ENCODE results near the gene CYP8B1. TPM values are rescaled to one million over a fixed set of nuclear protein-coding genes. Genes with fewer than 3 reads are reported as not detected.

Gene CYP8B1, protein sequence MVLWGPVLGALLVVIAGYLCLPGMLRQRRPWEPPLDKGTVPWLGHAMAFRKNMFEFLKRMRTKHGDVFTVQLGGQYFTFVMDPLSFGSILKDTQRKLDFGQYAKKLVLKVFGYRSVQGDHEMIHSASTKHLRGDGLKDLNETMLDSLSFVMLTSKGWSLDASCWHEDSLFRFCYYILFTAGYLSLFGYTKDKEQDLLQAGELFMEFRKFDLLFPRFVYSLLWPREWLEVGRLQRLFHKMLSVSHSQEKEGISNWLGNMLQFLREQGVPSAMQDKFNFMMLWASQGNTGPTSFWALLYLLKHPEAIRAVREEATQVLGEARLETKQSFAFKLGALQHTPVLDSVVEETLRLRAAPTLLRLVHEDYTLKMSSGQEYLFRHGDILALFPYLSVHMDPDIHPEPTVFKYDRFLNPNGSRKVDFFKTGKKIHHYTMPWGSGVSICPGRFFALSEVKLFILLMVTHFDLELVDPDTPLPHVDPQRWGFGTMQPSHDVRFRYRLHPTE
- not detected in 2 replicates for total RNA-seq

DNA sequence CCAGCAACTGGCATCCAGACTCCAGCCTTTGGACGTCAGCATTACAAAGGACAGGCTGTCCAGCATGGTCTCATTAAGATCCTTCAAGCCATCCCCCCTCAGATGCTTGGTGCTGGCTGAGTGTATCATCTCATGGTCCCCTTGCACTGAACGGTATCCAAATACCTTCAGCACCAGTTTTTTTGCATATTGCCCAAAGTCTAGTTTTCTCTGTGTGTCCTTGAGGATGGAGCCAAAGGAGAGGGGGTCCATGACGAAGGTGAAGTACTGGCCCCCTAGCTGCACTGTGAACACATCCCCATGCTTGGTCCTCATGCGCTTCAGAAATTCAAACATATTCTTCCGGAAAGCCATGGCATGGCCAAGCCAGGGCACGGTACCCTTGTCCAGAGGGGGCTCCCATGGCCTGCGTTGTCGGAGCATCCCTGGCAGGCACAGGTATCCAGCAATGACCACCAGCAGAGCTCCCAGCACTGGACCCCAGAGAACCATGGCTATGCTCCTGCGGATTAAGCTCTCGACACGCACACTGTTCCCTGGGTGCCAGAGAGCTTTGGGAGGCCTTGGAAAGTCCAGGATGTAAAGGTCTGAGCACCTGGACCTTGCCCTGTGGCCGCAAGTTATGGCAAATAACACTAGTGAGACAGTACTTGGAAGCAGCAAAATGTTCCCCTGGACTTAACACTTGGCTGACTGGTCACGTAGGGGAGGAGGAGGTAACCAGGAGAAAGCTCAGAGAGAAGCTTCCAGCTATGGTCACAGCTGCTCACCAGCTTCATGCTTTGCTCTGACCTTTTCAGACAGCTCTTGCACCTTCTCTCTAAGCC, at the start of gene CYP8B1:
Gene CYP8B1 (minus strand): TSS at position 555 of the 827 bp plus-strand sequence. CDS start 63 bp downstream, at position 492.
- no peak for DNase-seq (ENCODE audit: low read depth in 2 of 2)

DNA sequence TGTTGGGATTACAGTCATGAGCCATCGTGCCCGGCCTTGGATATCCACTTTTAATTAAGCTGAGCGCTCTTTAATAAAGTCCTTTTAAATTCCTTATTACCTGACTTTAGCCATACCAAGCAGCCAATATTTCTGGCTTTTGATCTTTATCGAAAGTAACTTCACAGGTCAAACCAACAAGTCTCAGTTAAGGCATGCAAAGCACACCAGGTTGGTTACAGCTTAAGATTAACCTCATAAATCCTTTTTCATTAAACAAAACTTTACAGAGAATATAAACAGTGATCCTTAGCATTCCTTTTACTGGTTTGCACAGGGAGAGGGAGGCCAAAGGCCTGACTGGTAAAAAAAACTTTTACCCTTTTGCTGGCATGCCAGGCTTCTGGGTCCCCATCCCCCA, 47.9 kb upstream of the CYP8B1 start:
- DNase-seq (ENCODE audit: low read depth in 2 of 2), result no peak

DNA sequence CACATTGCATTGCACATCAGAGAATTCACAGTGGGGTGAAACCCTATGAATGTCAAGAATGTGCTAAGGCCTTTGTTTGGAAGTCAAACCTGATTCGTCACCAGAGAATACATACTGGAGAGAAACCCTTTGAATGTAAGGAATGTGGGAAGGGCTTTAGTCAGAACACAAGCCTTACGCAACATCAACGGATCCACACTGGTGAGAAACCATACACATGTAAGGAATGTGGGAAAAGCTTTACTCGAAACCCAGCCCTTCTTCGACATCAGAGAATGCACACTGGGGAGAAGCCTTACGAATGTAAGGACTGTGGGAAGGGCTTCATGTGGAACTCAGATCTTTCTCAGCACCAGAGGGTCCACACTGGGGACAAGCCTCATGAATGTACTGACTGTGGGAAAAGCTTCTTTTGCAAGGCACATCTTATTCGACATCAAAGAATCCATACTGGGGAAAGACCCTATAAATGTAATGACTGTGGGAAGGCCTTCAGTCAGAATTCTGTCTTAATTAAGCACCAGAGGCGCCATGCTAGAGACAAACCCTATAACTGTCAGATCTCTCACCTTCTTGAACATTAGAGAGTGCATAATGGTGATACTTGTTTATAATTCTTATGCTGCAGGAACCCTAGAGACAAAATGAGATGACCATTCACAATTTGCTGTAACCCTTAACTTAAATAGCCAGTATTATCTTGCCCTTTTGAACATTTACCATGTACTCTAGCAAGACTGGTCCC, 39.3 kb upstream of the CYP8B1 start:
- no peak for DNase-seq (ENCODE audit: low read depth in 2 of 2)

DNA sequence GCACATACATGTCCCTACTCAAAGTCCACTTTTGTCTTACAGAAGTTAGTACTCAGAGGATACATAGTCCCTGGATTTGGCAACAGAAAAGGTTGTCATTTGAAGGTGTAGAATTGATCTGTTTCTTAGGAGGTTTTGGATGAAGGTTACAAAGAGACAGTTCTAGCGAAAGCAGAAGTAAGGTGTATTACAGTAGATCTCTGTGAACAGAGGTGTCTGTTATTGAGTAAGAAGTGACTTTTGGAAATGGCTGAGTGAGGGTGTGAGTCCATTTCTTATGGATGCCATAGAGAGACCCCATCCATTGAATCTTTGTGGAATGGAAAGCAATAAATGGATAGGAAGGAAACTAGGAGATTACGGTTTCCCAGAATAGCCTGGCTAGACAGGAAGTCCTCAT, 35.9 kb upstream of the CYP8B1 start:
- no peak for DNase-seq (ENCODE audit: low read depth in 2 of 2)

DNA sequence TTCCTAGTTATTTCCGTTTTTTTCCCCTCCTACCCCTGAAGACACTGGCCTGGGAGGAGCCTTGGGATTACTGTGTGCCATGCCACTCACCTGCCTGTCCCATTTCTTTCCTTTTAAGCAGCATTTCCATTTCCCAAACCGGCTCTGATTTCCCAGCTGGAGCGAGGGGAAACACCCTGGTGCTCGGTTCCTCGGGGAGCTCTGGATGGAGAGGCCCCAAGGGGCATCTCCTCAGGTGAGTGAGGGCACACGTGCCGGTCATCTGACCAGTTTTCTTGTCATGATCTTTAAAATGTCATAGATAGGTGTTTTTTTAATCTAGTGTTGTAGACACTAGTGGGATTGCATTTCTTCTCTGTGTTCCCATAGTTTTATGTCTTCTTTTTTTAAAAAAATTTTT, 33.0 kb upstream of the CYP8B1 start:
- no peak for DNase-seq (ENCODE audit: low read depth in 2 of 2)

DNA sequence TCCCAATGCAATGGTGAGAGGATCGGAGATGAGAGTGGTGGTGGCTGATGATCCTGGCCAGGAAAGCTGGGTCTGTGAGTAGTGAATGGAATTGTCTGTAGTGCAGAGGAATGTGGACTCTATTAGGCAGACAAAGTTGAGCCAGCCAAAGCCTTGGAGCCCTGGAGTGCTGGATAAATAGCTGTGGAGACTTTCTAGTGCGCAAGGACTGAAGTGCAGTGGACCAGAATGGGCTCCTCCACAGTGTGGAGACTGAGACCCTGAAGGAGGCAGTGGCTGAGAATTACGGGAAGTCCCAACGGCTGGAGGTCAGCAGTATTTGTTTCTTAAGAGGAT, 31.1 kb upstream of the CYP8B1 start:
- DNase-seq (ENCODE audit: low read depth in 2 of 2), result no peak

DNA sequence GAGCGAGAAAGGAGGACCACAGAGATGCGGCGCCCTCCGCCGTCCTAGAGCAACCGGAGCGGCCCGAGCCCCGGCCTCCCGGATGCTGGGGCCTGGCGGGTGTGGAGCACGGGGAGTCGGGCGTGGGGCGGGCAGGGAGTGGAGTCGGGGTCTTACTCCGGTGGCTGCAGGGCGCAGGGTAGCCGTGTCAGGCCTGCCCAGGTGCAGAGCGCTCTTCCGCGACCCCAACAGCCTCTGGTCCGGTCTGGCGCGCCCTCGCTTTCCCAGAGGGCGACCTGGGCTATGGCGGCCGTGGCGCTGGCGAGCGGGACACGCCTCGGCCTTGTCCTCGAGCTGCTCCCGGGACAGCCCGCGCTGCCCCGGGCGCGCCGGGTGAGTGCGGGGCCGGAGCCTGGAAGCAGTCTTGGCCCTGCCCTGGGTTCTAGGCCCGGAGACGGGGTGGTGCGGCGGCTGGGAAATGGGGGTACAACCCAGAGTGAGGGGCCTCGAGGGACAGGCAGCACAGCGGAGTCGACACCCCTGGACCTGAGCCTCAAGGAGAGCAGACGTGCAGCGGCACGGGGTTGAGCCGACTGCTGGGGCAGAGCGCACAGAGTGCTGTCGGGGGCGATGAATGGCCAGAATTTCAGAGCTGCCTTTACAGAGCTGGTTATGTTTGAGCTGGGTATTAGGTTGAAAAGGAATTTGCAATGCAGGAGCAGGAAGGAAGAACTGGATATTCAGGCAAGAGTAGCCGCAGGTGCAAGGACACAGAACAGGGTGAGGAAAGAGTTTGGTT, 30.6 kb upstream of the CYP8B1 start, which contains the start of gene ZNF662:
Gene ZNF662 (plus strand): TSS at position 73 of the 778 bp plus-strand sequence. CDS start 1,973 bp downstream, outside the sequence.
- no peak for DNase-seq (ENCODE audit: low read depth in 2 of 2)

DNA sequence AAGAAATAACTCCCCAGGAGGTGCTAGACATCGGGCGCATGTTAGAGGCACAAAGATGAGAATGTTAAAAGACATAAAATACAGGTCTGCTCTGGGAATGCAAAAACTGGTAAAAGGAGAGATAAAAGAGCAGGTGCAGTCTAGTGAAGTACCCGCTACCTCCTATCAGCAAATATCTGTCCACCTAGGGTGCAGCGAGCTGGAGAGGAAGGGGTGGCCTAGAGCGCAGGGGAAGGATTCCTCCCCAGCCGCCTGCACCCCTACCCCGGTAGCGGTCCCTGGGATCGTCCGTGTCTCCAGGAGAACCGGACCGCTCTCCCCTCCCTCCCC, 30.0 kb upstream of the CYP8B1 start:
- no peak for DNase-seq (ENCODE audit: low read depth in 2 of 2)

DNA sequence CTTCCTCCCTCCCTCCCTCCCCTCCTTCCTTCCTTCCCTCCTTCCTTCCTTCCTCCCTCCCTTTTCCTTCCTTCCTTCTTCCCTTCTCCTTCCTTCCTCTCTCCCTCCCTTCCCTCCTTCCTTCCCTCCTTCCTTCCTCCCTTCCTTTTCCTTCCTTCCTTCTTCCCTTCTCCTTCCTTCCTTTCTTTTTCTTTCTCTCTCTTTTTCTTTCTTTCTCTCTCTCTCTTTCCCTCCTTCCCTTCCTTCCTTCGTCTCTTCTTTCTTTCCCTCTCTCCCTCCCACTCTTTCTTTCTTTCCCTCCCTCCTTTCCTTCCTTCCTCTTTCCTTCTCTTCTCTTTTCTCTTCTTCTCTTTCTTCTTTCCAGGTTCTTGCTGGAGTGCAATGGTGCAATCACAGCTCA, 28.4 kb upstream of the CYP8B1 start:
- DNase-seq (ENCODE audit: low read depth in 2 of 2), result no peak

DNA sequence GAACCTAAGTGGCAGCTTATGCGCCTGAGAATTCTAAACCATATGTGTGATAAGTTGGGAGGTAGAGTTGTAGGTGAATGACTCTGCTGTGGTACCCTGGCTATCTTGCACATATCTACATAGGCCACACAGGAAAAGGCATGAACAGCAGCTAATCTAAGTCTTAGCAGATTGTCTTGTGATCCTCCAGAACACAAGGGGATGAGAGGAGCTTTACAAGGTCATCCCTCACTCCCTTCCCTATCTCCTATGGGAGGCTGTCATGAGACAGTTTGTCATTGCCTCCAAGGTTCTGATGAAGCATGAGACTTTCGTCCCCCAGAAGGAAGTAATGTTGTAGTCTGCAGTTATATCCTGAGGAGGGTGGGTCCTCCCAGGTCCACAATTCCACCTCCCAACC, 26.6 kb upstream of the CYP8B1 start:
- no peak for DNase-seq (ENCODE audit: low read depth in 2 of 2)

DNA sequence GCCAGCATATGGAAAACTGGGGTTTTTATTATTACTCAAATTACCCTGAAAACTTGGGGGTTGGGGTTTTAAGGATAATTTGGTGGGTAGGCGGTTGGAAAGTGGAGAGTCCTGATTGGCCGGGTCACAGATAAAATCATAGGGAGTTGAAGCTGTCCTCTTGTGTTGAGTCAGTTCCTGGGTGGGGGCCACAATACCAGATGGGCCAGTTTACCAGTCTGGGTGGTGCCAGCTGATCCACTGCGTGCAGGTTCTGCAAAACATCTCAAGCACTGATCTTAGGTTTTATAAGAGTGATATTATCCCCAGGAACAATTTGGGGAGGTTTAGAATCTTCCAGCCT, 25.4 kb upstream of the CYP8B1 start:
- no peak for DNase-seq (ENCODE audit: low read depth in 2 of 2)

DNA sequence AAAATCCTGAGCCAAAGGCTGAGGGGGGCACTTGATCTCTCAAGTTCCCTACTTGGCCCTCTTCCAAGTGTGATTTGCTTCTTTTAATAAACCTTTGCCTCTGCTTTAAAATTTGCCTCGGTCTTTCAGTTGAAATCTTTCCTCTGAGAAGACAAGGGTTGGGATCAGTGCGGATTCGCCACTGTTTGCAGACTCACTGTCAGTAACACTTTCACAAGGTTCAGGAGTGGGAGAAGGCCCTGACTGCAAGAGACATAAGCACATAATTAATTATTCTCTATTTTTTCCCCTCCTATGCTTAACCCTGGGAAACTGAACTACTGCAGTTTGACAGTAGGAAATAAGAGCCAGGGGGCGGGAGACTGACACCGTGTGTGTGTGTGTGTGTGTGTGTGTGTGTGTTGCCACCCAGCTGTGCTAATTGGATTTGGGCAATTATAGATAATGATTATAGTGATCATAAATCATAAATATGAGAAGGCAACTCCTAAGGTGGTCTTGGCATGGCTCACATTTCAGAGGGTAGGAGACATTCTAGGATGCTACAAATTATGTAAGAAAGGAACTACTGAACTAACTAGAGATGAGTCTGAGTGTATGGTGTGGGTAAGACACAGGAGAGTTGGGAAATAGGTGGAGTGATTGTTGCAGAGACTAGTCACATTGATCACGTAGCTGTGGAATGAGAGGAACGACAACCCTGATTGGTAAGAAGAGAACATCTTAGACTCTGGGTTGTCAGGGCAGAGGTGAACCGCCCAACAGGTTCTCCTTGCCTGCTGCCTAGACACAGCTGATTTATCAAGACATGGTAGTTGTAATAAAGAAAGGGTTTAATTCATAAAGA, 24.8 kb upstream of the CYP8B1 start:
- DNase-seq (ENCODE audit: low read depth in 2 of 2), result no peak

DNA sequence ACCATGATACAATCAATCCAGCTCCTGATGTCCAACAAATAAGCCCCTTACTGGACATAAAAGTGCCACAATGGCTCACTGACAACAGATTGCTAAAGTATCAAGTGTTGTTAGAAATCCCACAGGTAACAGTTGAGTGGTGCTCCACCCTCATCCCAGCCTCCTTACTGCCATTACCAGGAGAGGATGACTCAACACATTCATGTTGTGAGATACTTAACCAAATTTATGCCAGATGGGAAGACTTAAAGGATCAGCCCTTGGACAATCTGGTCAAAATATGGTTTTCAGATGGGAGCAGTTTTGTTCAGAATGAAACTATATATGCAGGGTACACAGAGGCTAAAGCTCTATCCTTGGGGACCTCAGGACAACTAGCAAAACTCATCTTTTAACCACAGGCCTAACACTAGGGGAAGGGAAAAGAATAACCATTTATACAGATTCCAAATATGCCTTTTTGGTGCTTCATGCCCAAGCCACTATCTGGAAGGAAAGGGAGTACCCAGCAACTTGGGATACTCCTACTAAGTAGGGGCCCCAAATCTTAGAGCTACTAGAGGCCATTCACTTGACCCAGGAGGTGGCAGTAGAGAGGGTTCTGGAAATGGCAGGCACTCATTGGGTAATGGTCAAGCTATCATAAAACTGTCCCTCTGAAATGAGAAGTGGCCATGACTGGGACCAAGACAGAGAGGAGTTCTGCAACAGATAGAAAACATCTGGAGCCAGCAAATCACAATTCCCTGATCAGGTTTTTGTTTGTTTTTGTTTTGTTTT, 23.4 kb upstream of the CYP8B1 start:
- no peak for DNase-seq (ENCODE audit: low read depth in 2 of 2)

DNA sequence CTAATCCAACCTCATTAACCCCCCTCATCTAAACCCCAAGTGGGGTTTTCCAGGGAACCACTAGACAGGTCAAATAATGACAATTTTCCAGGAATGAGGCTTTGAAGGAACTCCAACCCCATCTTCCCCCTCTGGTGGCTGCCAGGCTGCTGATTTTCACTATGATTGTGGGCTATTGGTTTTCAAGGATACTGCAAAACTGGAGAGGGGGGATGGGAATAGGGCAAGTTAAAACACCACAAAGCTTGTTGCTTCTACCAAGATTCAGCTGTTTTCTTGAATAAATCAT, 19.8 kb upstream of the CYP8B1 start:
- DNase-seq (ENCODE audit: low read depth in 2 of 2), result no peak

DNA sequence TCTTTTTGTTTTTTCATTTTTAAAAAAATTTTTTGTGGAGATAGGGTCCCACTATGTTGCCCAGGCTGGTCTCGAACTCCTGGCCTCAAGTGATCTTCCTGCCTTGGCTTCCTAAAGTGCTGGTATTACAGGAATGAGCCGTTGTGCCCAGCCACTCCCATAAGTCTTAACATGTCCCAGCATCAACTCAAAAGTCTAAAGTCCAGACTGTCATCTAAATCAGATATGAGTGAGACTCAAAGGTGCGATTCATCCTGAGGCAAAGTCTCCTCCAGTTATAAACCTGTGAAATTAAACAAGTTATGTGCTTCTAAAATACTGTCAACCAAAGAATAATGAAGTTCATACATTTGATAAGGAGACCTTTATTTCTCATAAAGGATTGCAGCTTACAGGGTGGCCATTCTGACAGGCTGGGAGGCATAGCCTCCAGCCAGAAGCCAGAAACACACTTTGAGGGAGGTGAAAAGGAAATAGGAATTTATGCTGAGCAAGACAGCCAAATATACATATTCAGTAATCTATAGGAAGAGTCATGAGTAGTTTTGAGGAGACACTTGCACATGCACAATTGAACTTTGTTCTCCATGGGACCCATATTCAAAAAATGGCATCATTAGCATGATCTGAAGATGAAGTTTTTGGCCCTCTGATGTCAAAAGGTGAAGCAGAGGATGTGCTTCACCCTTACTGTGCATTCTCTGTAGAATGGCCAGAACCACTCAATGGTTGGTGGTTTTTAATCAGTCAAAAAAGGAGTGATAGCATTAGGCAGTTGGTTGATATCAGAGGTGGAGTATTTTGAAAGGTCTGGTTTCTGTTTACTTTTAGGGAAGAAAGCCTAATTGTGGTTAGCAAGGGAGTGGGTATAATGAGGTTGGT, 19.3 kb upstream of the CYP8B1 start:
- no peak for DNase-seq (ENCODE audit: low read depth in 2 of 2)

DNA sequence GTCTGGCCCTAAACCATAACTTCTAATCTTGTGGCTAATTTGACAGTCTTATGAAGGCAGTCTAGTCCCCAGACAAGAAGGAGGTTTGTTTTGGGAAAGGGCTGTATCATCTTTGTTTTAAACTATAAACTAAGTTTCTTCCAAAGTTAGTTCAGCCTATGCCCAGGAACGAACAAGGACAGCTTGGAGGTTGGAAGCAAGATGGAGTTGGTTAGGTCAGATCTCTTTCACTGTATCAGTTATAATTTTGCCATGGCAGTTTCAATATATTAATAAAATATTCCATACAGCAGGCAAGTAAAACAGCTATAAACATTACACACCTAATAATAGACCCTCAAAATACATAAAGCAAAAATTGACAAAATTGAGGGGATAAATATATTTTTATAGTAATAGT, 17.1 kb upstream of the CYP8B1 start:
- DNase-seq (ENCODE audit: low read depth in 2 of 2), result no peak

DNA sequence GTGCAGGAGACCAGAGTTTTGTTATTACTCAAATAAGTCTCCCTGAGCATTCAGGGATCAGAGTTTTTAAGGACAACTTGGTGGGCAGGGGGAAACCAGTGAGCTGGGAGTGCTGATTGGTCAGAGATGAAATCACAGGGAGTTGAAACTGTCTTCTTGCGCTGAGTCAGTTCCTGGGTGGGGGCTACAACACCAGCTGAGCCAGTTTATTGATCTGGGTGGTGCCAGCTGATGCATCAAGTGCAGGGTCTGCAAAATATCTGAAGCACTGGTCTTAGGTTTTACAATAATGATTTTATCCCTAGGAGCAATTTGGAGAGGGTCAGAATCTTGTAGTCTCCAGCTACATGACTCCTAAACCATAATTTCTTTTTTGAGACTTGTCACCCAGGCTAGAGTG, 16.5 kb upstream of the CYP8B1 start:
- no peak for DNase-seq (ENCODE audit: low read depth in 2 of 2)

DNA sequence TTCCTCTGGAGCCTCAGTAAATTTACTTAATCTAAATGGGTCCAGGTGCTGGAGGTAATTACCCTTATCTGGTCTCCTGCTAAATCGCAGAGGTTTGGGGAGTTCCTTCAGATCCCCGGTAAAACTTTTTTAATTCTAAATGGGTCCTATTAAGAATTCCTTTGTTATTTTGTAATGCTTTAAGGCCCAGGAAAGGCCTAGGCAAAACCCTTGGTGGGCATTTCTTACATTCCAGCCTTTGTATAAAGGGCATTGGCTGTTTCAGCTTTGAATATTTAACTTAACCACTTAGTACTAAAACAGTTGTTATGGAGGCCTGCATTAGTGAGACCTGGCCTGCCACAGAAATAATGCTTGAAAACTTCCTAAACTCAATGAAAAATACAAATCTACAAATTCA, 15.4 kb upstream of the CYP8B1 start:
- no peak for DNase-seq (ENCODE audit: low read depth in 2 of 2)

DNA sequence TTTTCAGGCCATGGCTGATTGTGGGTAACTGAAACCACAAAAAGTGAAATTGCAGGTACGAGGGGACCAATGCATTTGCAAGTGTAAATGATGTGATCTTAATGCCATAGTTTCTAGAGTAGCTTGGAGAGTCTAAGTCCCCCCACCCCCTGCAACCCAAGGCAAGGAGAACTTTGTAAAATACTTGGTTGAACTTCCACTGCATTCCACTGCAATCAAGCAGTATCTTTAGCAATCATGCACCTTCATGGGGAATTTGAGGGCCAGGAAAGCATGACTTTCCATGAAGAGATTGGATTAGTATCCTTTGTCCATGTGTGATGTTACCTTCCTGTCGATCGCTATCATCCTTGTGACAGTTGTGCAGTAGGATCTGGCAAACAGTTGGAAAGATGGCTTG, 11.4 kb upstream of the CYP8B1 start:
- no peak for DNase-seq (ENCODE audit: low read depth in 2 of 2)

Data from dermis microvascular lymphatic vessel endothelial cell (primary cell).